HG03025 (cell line): ENCODE results near the gene PEX12.
"Not testable (repeated sequence)": the region's sequence is repeated elsewhere in the genome, so short reads cannot be mapped to it uniquely, and the experiment has no call there.

ENCODE experiments used
- ATAC-seq: cut with Tn5 transposase; IDR thresholded peaks from one replicate; pipeline ENCODE4 v1.9.1; 2021; ENCODE audit warnings: mild to moderate bottlenecking, moderate library complexity; ENCODE audit not compliant: unreplicated experiment, low FRiP score

PEX12 gene

DNA sequence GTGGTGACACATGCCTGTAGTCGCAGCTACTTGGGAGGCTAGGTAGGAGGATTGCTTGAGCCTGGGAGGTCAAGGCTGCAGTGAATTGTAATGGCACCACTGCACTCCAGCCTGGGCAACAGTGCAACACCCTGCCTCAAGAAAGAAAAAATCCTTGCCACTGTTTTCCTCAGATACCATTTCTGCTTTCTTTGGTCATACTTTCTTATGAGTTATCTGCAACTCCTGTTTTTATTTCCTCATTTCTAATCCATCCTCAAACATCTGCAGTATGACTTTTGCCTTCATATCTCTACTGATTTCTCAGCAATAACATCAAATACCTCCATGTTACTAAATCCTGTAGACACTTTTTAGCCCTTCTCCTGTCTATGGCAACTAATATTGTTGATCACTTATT, 5.7 kb upstream of the PEX12 start:
- ATAC-seq, result no peak

DNA sequence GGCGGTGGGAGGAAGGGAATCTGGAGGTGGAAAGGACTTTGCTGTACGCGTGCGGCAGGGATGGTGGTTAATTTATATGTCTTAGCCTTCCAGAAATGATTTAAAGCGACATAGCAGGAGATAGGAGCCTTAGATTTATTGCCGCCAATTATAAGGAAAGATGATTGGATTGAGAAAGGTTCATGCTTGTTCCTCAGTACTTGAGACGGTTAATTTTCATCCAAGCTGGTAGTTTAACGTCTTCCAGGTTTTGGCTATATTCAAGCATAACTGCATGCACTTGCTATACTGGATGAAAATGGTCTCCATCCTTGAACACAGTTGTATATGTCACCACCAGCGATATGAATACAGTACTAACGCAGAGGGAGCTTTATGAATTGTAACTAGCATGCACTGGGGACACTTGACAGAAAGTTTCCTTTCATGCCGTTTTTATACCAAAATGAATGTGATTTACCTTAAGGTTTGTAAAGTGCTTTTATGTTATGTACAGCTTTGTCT, 610 bp upstream of the PEX12 start:
- no peak for ATAC-seq

DNA sequence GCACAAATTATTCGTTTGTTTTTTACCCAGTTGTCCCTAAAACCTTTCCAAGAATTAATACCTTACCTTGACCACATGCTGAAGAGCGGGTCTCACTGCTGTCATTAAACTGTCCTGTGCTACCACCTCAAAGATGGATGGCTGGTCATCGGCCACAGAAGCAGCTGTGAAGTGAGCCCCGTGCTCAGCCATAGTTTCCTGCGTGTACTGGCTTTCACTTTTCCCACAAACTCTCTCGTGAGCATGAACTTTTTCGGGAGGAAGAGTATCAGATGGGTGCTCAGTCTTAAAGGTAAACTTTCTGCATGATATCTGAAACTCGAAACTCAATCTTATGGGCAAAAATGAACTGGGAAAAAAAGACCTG, 558 bp downstream of the PEX12 start:
- no peak for ATAC-seq

DNA sequence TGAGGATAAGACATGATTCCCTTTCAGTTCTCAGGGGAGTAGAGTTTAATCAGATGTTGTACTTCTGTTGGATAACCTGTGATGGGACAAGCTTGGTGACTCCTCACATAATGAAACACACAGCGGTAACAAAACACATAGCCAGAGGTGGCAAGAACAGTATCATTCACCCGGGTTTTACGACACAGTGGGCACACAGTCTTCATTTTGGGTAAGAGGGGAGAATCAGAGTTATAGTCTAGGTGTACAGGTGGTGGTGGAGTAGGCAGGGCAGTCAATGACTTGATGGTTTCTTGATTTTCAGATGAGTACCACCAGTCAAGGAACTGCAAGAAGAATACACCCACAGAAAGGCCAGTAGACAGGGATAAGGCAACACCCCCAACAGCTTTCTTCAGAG, 2.6 kb downstream of the PEX12 start:
- no peak for ATAC-seq

DNA sequence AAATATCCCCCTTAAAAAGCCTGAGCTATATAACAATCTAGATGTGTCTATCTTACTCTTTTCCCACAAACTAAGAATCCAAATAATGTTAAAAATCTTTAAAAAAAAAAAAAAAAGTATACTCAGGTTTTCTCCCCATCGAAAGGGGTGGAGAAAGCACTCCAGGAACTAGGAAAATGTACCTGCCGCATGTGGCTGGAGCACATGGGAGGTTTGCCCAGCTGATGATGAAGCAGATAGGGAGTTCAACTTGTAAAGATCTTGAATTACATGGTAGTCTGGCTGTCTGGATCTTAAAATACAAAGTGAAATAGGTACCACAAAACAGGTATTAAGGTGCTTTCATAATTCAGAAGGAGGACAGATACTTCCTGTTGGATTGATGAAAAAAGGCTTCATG, 9.0 kb downstream of the PEX12 start:
- no peak for ATAC-seq

DNA sequence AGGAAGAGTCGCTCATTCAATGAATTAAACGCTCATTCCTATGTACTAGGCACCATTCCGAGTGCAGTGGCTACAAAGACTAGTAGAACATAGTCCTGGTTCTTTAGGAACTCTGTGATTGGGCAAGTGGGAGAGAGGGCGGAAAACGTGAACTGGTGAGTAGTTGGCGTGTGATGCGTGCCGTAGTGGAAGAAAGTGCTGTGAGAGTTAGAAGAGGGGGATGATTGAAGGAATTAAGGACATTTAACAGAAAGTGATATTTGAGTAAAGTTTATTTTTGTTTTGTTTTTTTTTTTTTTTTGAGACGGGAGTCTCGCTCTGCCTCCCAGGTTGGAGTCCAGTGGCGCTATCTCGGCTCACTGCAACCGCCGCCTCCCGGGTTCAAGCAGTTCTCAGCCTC, 9.8 kb downstream of the PEX12 start:
- no peak for ATAC-seq

DNA sequence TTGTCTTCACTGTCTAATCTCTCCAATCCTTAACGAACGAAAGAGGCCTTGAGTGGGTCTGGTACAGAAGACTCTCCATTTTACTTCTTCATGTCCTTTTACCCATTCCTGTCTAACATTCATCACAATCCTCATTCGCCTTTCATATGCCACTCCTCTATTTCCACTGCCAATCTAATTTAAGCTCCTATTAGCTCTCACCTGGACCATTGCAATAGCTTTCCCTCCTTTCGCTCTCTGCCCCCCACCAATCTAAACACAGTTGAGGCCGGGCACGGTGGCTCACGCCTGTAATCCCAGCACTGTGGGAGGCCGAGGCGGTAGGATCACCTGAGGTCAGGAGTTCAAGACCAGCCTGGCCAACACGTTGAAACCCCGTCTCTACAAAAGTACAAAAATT, 11.4 kb downstream of the PEX12 start:
- no peak for ATAC-seq

DNA sequence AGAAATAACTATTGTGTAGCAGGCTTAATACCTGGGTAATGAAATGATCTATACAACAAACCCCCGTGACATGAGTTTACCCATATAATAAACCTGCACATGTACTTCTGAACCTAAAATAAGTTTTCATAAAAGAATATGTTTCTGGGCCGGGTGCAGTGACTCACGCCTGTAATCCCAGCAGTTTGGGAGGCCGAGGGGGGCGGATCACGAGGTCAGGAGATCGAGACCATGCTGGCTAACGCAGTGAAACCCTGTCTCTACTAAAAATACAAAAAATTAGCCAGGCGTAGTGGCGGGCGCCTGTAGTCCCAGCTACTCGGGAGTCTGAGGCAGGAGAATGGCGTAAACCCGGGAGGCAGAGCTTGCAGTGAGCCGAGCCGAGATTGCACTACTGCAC, 15.2 kb downstream of the PEX12 start:
- ATAC-seq, result not testable (repeated sequence)

DNA sequence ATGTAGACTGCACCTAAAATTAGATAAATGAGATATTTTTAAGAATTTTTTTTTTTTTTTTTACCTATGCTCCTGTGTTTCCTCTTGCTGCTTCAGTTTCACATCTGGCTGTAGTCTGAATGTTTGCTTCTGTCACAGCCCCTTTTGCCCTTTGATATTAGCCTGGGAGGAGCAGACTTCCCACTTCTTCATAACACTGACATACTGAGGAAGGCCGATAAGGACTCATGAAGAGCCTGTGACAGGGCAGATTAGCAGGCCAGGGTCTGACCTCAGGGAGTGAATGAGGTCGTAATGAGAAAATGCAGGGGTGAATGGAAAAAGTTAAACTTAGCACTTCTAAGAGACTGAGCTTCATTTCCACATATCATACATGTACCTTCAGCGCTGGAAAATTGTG, 17.7 kb downstream of the PEX12 start, which contains the start of gene SLFN14:
Gene SLFN14 (minus strand): TSS at position 117 of the 400 bp plus-strand sequence. CDS start 2,757 bp downstream, outside the sequence.
- ATAC-seq, result no peak

DNA sequence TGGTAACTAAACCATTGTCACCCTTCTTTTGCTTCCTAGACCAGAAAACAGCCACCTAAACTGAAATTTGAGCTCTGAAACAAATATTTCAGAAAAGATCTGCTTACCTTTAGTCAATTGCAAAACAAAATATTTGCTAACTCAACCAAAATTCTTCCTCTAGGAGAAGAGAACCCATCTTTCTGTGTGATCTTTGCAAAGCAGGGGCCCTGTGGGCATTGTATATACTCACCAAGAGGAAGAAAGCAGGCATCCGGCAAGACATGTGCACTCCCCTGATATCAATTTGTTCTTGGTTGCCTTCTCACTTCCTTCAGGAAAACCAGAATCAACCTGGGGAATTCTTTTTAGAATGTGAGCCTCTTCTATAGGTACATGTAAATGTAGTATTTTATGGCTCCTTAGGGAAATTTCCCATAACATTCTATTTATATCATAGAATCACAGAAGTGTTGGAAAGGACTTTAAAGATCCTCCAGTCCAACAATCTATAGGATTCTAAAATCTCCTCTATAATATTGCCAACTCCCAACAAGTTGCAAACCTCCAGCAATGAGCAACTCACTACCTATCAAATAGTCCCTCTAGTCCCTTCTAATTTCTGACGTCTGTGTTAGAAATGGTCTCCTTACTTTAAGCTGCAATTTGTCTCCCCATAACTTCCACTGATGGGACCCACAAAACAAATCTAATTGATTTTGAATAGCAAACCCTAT, 18.7 kb downstream of the PEX12 start:
- no peak for ATAC-seq

DNA sequence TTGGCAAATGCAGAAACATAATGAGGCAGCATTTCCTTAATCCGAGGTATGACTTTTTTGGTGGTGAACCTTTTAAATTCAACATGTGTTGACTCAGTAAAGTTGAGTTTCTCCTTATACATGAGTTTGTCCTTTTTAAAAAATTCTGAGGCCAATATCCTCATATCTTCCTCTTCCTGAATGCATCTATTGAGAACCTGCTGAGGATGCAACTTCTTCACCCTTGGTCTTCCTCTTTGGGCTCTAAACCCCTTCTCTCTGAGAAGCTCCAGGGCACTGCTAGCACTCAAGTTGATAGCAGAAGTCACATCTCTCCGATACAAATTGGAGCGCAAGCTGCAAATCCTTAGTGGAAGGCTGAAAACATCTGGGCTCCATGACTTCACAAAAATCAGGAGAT, 21.0 kb downstream of the PEX12 start:
- ATAC-seq, result no peak

DNA sequence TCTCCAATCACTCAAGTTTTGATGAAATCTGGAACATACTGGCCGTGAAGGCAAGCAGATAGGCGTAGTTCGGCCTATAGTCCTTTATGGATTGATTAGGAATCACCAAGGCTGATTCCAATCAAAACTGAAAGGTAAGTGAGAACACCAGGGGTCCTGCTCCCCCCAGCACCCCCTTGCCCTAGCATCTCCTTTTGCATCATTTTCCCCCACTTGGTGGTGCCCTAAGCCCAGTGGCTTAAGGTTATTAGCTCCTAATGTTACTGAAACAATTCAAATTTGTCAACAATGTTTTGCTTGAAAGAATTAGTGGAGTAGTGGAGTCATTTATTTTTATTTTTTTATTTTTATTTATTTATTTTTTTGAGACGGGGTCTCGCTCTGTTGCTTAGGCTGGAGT, 22.7 kb downstream of the PEX12 start:
- no peak for ATAC-seq

DNA sequence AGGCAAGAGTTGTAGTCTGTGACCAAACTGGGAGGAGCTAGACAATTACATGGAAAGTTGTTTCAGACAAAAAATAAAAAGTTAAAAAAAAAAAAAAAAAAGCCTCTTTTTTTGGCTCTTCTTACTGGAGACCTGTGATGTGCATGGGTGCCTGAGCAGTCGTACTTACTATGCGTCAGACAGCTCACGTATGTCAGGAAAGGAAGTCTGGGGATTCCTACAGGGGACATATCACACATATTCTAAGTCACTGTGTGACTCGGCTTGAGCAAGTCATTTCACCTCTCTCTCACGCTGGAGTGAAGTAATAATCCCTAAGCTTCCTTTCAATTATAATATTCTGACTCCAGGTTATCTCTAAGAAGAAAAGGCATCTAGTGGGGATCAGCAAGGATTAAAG, 23.7 kb downstream of the PEX12 start:
- no peak for ATAC-seq

DNA sequence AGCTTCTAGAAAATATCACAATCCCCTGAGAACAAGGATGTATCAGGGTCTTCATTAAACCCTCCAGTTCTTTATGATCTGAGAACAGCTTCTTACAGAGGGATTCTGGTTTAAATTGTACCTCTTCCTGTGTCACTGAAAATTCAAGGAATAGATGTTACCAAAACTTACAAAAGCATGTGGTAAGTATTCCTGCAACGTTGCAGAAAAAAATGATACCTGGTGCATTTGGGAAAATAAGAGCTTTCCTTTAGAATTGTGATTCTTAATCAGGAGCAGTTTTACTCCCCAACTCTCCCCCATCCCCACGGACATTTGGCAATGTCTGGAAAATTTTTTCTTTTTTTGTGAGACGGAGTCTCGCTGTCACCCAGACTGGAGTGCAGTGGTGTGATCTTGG, 25.1 kb downstream of the PEX12 start:
- no peak for ATAC-seq

DNA sequence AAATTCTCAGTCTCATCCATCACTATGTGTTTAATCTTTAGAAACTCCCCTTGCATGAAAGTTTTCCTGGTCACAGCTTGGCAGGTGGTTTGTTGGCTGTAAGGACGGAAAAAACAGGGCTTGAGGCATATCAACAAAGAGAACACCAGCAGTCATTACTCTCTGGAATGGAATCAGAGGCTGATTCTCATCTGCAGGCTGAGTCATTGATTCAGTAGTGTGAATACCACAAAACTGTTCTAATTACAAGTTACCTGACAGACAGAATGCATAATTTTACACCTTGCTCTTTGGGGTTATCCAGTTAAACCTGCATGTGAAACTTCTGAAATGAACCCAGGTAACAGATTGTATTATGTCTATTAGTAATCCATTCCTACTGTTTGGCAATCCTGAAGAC, 29.4 kb downstream of the PEX12 start:
- no peak for ATAC-seq

DNA sequence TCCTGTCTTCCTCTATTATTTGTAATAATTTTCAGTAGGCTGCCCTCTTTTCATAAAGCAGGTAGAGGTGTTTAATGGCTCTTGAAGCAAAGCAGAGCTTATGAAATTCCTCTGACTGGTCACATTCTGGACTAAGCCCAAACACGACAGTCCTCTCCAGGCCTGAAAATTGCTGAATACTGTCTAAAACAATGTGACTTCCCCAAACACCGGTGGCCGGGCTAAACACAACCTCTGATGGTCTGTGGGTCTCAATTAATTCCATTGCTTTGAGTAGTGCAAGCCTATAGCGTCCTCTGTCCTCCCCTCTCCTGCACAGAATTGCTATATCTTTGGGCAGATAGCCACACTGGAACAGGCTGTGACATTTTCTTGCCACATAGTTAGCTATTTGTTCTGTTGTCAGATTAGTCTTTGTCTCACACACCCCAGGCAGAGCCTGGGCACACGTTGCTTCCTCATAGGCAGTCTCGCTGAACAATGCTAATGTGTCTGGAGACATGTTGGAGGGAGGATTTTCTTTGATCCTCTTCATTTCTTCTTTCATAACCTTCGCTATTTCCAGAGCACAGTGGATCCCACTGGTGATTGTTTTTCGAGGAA, 30.1 kb downstream of the PEX12 start:
- ATAC-seq, result no peak

DNA sequence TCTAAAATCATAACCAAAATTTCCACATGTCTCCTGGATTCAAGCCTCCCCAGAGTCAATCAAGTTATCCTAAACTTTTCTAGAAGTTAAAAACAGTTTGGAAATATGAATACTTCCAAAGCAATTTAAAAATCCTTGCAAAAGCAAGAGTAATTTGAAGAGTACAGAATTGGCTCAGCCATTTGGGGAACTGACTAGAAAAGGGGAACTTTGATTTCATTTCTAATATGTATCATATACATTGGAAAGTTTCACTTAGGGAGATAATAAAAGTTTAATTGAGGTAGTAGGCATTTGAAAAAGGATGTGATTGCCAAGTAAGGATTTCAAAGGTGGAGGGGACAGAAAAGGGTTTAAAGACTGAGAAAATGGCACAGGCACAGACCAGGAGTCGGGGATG, 31.9 kb downstream of the PEX12 start:
- ATAC-seq, result no peak

DNA sequence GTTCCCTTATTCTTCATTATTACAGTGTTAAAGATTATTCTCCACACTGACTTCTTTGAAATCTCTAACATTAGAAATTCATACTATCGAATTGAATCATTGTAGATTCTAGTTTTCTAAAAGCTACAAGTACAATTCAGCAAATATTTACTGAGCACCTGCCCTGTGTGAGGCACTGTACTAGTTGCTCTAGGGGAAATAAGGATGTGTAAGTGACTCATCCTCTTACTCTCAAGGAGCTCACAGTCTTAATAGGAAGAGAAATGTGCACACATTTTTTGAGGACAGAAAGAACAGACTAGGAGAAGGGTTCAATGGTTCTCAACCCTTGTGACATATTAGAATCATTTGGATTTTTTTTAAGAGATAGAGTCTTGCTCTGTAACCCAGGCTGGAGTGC, 33.2 kb downstream of the PEX12 start:
- ATAC-seq, result no peak

DNA sequence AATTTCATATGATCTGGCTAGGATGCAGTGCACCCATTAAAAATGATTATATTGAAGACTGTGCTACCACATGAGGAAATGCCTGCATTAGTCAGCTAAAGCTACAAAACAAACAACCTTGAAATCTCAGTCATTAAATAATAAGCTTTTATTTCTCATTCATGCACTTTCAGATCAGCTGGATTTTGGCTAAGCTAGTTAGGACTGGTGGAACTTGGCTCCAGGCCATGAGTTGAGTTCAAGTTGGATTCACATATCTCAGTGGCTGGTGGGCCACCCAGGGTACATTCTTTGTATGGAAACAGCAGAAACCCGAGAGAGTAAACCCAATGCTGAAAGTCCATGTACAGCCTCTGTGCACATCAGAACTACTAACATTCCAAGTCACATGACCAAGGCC, 34.5 kb downstream of the PEX12 start:
- no peak for ATAC-seq

DNA sequence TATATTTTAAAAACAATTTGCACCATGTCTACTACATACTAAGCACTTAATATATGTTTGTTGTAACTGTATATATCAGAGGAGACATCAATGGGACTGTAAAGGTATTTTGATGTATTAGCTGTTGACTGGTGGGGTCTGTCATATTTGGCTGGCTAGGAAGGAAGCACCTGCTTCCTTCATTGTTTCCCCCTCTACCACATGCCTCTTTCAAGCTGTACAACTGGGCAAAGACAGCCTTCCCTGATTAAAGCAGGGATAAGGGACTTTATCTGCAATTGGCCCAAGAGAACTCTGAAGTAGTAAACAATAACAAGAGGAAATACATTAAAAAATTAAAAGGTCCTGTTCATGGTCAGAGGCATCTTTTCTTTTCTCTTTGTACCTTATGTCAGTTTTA, 35.4 kb downstream of the PEX12 start:
- no peak for ATAC-seq

DNA sequence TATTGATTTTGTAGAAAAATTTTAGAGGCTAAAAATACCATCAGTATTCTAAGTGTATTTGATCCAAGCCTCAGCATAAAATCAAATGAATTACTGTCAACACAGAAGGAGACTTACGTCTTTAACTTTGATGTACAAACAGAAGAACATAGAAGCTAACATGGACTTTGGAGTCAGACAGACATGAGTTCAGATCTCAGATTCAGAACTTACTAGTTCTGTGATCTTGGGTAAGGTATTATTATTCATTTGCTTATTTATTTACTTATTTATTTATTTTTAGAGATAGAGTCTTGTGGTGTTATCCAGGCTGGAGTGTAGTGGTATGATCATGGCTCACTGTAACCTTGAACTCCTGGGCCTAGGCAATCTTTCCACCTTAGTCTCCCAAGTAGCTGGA, 36.9 kb downstream of the PEX12 start:
- no peak for ATAC-seq
